SK-N-DZ (cell line): Measurements from ENCODE around the gene PKP2.

Experiments
- DNase-seq: peaks from one replicate; pipeline ENCODE4 v3.0.0-alpha.2; 2015; ENCODE audit warnings: low spot score

PKP2 gene

DNA sequence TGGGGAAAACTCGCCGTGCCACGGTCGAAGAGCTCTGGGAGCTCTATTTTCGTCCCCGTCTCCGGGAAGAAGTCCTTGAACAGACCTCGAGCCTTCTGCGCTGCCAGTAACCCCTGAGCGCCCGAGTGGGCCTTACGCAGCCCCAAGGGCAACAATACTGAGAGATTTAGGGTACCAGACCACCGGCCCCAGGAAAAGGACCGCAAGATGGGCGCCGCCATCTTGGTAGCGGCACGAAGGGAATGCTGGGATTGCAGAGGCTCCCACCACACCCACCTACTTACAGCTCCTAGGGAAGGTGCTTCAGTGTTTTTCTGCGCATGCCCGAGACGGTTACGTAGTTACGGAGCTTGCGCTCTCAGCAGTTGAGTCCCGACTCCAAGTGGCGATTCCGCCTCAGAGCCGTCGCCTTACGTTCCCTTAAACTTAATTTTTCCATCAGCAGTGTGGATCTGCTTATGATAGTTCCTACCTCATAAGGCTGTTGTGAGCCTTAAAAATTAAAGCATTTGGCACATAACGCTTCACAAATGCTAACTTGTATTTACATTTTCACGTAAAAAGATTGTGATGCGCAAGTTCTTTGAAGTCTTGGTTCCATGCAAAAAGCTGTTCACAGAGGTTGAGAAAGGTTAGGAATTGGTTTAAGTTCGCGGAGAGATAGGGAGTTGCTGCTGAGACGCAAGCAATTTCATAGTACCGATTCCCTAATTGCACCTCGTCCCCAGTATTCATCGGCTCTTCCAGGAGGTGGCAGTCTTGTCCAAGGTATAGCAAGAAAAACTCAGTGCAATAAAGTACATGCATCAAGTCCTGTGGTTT lies 140.7 kb downstream of the PKP2 start, which contains the start of gene YARS2:
Gene YARS2 (minus strand): TSS at position 244 of the 822 bp plus-strand sequence. CDS start 23 bp downstream, at position 221.
- peak; percentile 99 for DNase-seq

DNA sequence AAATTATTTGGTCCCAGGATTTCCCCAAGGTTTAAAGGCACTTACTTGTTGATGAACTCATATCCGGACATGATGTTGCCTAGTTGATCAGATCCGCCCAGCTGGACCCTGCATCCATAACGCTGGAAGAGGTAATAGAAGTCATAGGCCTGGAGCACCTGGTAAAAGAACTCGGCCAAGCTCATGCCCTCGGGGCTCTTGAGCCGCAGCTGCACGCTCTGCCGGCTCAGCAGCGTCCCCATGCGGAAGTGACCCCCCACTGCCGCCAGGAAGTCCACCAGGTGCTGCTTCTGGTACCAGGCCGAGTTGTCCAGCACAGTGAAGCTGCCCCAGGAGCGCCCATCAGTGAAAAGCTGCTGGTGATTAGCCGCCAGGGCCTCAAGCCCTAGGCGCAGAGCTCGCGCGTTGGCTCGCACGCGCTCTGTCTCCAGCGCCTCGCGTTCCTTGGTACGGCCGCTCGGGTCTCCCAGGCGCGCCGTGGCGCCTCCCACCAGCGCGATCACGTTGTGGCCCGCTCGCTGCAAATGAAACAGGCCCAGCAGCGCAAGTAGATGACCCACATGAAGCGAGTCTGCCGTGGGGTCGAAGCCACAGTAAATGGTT lies 141.4 kb downstream of the PKP2 start:
- peak; percentile 81 for DNase-seq

DNA sequence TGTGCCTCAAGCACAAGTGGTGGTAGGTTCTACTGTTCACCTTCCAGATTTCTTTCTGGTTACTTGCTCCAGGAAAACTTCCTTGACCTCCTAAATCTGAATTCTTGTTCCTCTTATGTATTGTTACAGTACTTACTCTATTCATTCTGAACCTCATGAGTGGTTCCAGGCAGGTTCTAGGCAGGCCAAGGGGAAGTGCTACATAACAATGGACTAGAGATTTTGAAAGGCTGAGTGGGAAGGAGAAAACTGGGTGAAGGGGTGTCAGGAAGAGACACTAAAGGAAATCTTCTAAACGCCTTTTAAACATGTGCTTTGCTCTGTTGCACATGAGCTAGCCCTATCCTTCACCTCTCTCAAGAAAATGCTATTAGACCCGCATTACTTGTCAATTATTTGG lies 142.5 kb downstream of the PKP2 start:
- DNase-seq, result no peak

DNA sequence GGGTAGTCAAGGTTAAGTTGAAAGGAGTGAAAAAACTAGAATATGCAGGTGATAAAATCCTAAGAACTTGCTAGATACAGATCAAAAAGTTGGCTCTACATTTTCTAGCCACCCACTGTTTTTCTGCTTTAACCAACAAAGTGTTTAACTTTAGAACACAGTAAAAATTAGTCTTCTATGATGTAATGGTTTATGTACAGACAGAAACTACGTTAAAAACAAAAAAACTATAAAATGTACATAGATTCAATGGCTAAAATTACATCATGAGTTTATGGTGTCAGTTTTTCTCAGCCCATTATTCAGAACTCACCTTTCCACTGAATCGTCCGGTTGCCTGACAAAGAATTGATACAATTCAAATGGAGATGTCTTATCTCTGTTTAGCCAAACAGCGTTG lies 143.0 kb downstream of the PKP2 start:
- DNase-seq, result no peak

DNA sequence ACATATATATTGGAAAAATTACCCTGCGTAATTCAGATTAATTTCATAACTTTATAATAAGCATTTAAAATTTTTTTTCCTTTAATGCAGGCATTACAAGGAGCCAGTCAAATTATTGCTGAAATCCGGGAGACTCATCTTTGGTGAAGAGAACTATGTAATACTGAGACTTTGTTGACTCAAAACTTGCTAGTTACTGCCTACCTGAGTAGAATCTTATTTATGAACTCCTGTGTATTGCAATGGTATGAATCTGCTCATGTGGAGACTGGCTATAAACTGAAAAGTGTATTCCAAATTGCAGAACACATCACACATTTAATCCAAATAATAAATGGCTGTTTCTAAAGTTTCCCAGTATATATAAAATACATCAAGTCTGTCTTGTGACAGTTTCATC lies 153.3 kb downstream of the PKP2 start:
- DNase-seq, result no peak

DNA sequence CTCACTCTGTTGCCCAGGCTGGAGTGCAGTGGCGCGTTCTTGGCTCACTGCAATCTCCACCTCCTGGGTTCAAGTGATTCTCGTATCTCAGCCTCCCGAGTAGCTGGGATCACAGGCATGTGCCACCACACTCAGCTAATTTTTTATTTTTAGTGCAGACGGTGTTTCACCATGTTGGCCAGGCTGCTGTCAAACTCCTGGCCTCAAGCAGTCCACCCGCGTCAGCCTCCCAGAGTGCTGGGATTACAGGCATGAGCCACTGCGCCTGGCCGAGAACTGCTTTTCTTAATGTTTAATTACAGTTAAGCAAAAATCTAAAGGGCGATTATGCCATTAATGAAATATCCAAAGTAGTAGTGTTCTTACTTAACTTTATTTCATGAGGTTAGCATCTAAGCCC lies 154.4 kb downstream of the PKP2 start:
- no peak for DNase-seq
